Measurements from ENCODE around the gene ADH1C. TPM values are rescaled to one million over a fixed set of nuclear protein-coding genes. Genes with fewer than 3 reads are reported as not detected.
"Not testable (repeated sequence)": the region's sequence is repeated elsewhere in the genome, so short reads cannot be mapped to it uniquely, and the experiment has no call there.

The ADH1C gene
- total RNA-seq, 4 donors from 2014 or later = 1.6 to 18.0 (median 9.6) TPM

- no peaks in the 10 kb centered on the region for H3K9me3 ChIP-seq
- 85 to 89% methylated on average over 2 of the region's 2 CpGs for WGBS, 2 donors
- H3K36me3 ChIP-seq = no peaks in the 10 kb centered on the region
- H3K4me1 ChIP-seq = no peaks in the 10 kb centered on the region
- TF ChIP-seq POLR2A (IDR thresholded peaks at IDR 0.05) = no peak
- TF ChIP-seq CTCF (IDR thresholded peaks at IDR 0.05) = no peak
- H3K27me3 ChIP-seq = no peaks in the 10 kb centered on the region
- intact Hi-C loops (cut with DNase I) = no loop called here
- no peak overlapping the region for H3K4me3 ChIP-seq (replicated peaks in 1 of 3)
- no peak for DNase-seq
- no peak overlapping the region for H3K27ac ChIP-seq
Measured at GRCh38 chr4:99357948-99358347, 5.4 kb upstream of the ADH1C start.

- intact Hi-C loops (cut with DNase I) = no loop called here
- 79 to 95% methylated on average over 1 of the region's 1 CpG for WGBS, 2 donors
- Histone ChIP-seq H3K27me3 (no peaks in the 10 kb centered on the region), H3K4me3 (replicated peaks in 1 of 3) (no peak overlapping the region), H3K36me3 (no peaks in the 10 kb centered on the region), H3K9me3 (no peaks in the 10 kb centered on the region), H3K27ac (no peak overlapping the region), H3K4me1 (peaks cover 0 to 3% of the 10 kb centered on the region in 2 donors)
- no peak for DNase-seq
- TF ChIP-seq CTCF (IDR thresholded peaks at IDR 0.05) = no peak
- no peak for TF ChIP-seq POLR2A (IDR thresholded peaks at IDR 0.05)
Measured at GRCh38 chr4:99356992-99357391, 4.4 kb upstream of the ADH1C start.

- WGBS, 2 donors = 75 to 83% methylated on average over 10 of the region's 10 CpGs
- H3K27ac ChIP-seq; H3K36me3 ChIP-seq; H3K4me3 ChIP-seq (replicated peaks in 1 of 3); H3K4me1 ChIP-seq; intact Hi-C loops (cut with DNase I); DNase-seq; H3K9me3 ChIP-seq; H3K27me3 ChIP-seq: not testable (repeated sequence)
Measured at GRCh38 chr4:99356149-99356548, 3.6 kb upstream of the ADH1C start.

GRCh38 chr4:99351487-99351886, 1.1 kb downstream of the ADH1C start:
- no peak overlapping the region for H3K4me3 ChIP-seq (replicated peaks in 1 of 3)
- intact Hi-C loops (cut with DNase I) = no loop called here
- no peaks in the 10 kb centered on the region for H3K36me3 ChIP-seq

GRCh38 chr4:99349338-99349737, 3.2 kb downstream of the ADH1C start:
- intact Hi-C loops (cut with DNase I) = no loop called here
- H3K9me3 ChIP-seq = no peaks in the 10 kb centered on the region
- no peak for TF ChIP-seq CTCF (IDR thresholded peaks at IDR 0.05)

More at GRCh38 chr4:99351487-99351886, 1.1 kb downstream of the ADH1C start:
- no peaks in the 10 kb centered on the region for H3K27me3 ChIP-seq
- no peaks in the 10 kb centered on the region for H3K9me3 ChIP-seq
- H3K27ac ChIP-seq = no peak overlapping the region
- 93 to 94% methylated on average over 2 of the region's 2 CpGs for WGBS, 2 donors
- TF ChIP-seq CTCF (IDR thresholded peaks at IDR 0.05) (no peak), POLR2A (IDR thresholded peaks at IDR 0.05) (no peak)
- H3K4me1 ChIP-seq = peaks cover 0 to 3% of the 10 kb centered on the region in 2 donors
- no peak for DNase-seq

GRCh38 chr4:99342624-99343023, 9.9 kb downstream of the ADH1C start:
- DNase-seq; H3K36me3 ChIP-seq; intact Hi-C loops (cut with DNase I); H3K27ac ChIP-seq; H3K4me1 ChIP-seq; H3K27me3 ChIP-seq; H3K9me3 ChIP-seq; H3K4me3 ChIP-seq (replicated peaks in 1 of 3): not testable (repeated sequence)
- 74 to 89% methylated on average over 7 of the region's 7 CpGs for WGBS, 2 donors

More at GRCh38 chr4:99349338-99349737, 3.2 kb downstream of the ADH1C start:
- H3K4me1 ChIP-seq = peaks cover 0 to 3% of the 10 kb centered on the region in 2 donors
- H3K27ac ChIP-seq = no peak overlapping the region
- H3K27me3 ChIP-seq = no peaks in the 10 kb centered on the region
- no peak overlapping the region for H3K4me3 ChIP-seq (replicated peaks in 1 of 3)
- no peak for DNase-seq
- H3K36me3 ChIP-seq = no peaks in the 10 kb centered on the region

All from thyroid gland (tissue), 4 donors.